GM23248 (cell line): ENCODE measurements around the gene PLEKHA5. TPM values are rescaled to one million over a fixed set of nuclear protein-coding genes. Genes with fewer than 3 reads are reported as not detected.

Source experiments
- DNase-seq: peaks from one replicate; pipeline ENCODE4 v3.0.0-alpha.2; 2015
- H2AFZ ChIP-seq: fragments of 200-600 bp; sonication (generic); 2 replicates; pipeline ENCODE4 v1.6.1; 2016; ENCODE audit warnings: antibody characterized with exemption
- H3F3A ChIP-seq: fragments of 200-600 bp; sonication (generic); 2 replicates; pipeline ENCODE4 v1.6.1; 2016; ENCODE audit warnings: mild to moderate bottlenecking, antibody characterized with exemption, mixed run types; ENCODE audit not compliant: insufficient read depth
- H3K27ac ChIP-seq: fragments of 200-600 bp; sonication (generic); 2 replicates; pipeline ENCODE4 v1.5.1; 2016; ENCODE audit warnings: mild to moderate bottlenecking
- H3K27me3 ChIP-seq: fragments of 200-600 bp; sonication (generic); replicated peaks from 2 replicates; pipeline ENCODE4 v1.6.1; 2016; ENCODE audit warnings: mild to moderate bottlenecking; ENCODE audit not compliant: insufficient read depth
- H3K36me3 ChIP-seq: fragments of 200-600 bp; sonication (generic); 2 replicates; pipeline ENCODE4 v1.6.1; 2016; ENCODE audit warnings: low read depth, mild to moderate bottlenecking
- H3K4me1 ChIP-seq: fragments of 200-600 bp; sonication (generic); 2 replicates; pipeline ENCODE4 v1.6.1; 2016; ENCODE audit warnings: mild to moderate bottlenecking; ENCODE audit not compliant: insufficient read depth
- H3K4me2 ChIP-seq: fragments of 200-600 bp; sonication (generic); one replicate; pipeline ENCODE4 v1.6.1; 2016; ENCODE audit warnings: mild to moderate bottlenecking; ENCODE audit not compliant: unreplicated experiment
- H3K4me3 ChIP-seq: fragments of 200-600 bp; sonication (generic); 2 replicates; pipeline ENCODE4 v1.5.1; 2016; ENCODE audit warnings: mild to moderate bottlenecking
- H3K79me2 ChIP-seq: fragments of 200-600 bp; sonication (generic); 2 replicates; pipeline ENCODE4 v1.6.1; 2016; ENCODE audit warnings: mild to moderate bottlenecking; ENCODE audit not compliant: insufficient read depth
- H3K9ac ChIP-seq: fragments of 200-600 bp; sonication (generic); 2 replicates; pipeline ENCODE4 v1.6.1; 2016; ENCODE audit warnings: mild to moderate bottlenecking
- H3K9me2 ChIP-seq: fragments of 200-600 bp; sonication (generic); 2 replicates; pipeline ENCODE4 v1.6.1; 2016; ENCODE audit warnings: mixed run types, mild to moderate bottlenecking, moderate library complexity; ENCODE audit not compliant: insufficient read depth
- H3K9me3 ChIP-seq: fragments of 200-600 bp; sonication (generic); one replicate; pipeline ENCODE4 v1.6.1; 2017; ENCODE audit warnings: low read depth
- H4K20me1 ChIP-seq: fragments of 200-600 bp; sonication (generic); 2 replicates; pipeline ENCODE4 v1.6.0; 2016; ENCODE audit not compliant: insufficient read depth
- EZH2 ChIP-seq: fragments of 200-600 bp; sonication (generic); IDR thresholded peaks from 2 replicates; pipeline ENCODE4 v1.6.1; 2018; ENCODE audit warnings: antibody characterized with exemption, mild to moderate bottlenecking; ENCODE audit not compliant: insufficient read depth, poor library complexity, severe bottlenecking
- EZH2phosphoT487 ChIP-seq: fragments of 200-600 bp; sonication (generic); IDR thresholded peaks from 2 replicates; pipeline ENCODE4 v1.6.1; 2018; ENCODE audit warnings: antibody characterized with exemption, moderate library complexity, mild to moderate bottlenecking, low read depth; ENCODE audit not compliant: insufficient read depth
- WGBS, 2 experiments: methylation state at CpG; one replicate each; pipeline ENCODE4 v1.1.6; 2015 to 2017; ENCODE audit warnings: low lambda C conversion rate in 2 of 2, low coverage in 1 of 2; ENCODE audit errors: missing lambda C conversion rate in 2 of 2; 5-methylcytosine and 5-hydroxymethylcytosine counted together
- in situ Hi-C: fragments of 300-500 bp; cut with MboI; formaldehyde crosslinking; loops from 2 replicates; pipeline ENCODE4 v1.15.0; 2020
- polyA plus RNA-seq: library from polyadenylated mRNA; unstranded; fragments of >200 nt; fragmentation: Nextera tagmentation; extraction: Ambion mirVana; gene quantifications from 2 replicates; pipeline ENCODE4 v1.2.1, GENCODE V29; 2016
- total RNA-seq: library from RNA; depleted of rRNA; stranded (reverse); fragments of >200 nt; shearing (Covaris generic); gene quantifications from 2 replicates; pipeline ENCODE4 v1.2.3, GENCODE V29; 2014

Gene PLEKHA5
- total and polyA plus RNA-seq, 2 experiments from 2014 or later: 10.0 to 12.1 TPM

- H3K9me2 ChIP-seq: no peaks in the 10 kb centered on the region
- H2AFZ ChIP-seq: no peak overlapping the region
- no peaks in the 10 kb centered on the region for H3K27me3 ChIP-seq
- no peak for DNase-seq
- H3K4me3 ChIP-seq: no peak overlapping the region
- no peaks in the 10 kb centered on the region for H3K79me2 ChIP-seq
- TF ChIP-seq EZH2 (no peak), EZH2phosphoT487 (no peak)
- H3K36me3 ChIP-seq: no peaks in the 10 kb centered on the region
- H3K9me3 ChIP-seq: no peaks in the 10 kb centered on the region
- H4K20me1 ChIP-seq: no peaks in the 10 kb centered on the region
- no peak overlapping the region for H3K27ac ChIP-seq
- 88 to 96% methylated on average over 1 of the region's 1 CpG for WGBS, 2 experiments
- no peak overlapping the region for H3K9ac ChIP-seq
- in situ Hi-C loops: no loop called here
- H3K4me1 ChIP-seq: peaks cover 12% of the 10 kb centered on the region
- peaks cover 11% of the 10 kb centered on the region; the same call in 1 of the 2 replicates for H3F3A ChIP-seq
- no peak overlapping the region for H3K4me2 ChIP-seq
Observed at GRCh38 chr12:19121449-19122018, 8.0 kb upstream of the PLEKHA5 start.

GRCh38 chr12:19125325-19125724 lies 4.2 kb upstream of the PLEKHA5 start:
- 84 to 86% methylated on average over 5 of the region's 5 CpGs for WGBS, 2 experiments
- Histone ChIP-seq H2AFZ (no peak overlapping the region), H3K9me3 (no peaks in the 10 kb centered on the region), H3K36me3 (no peaks in the 10 kb centered on the region), H3K4me2 (no peak overlapping the region), H4K20me1 (no peaks in the 10 kb centered on the region), H3K9me2 (no peaks in the 10 kb centered on the region), H3K27me3 (no peaks in the 10 kb centered on the region), H3K9ac (no peak overlapping the region), H3K4me3 (no peak overlapping the region), H3K79me2 (no peaks in the 10 kb centered on the region), H3K27ac (no peak overlapping the region), H3F3A (peaks cover 30% of the 10 kb centered on the region), H3K4me1 (peaks cover 12% of the 10 kb centered on the region)
- peak; percentile 66 for DNase-seq
- in situ Hi-C loops: no loop called here
- TF ChIP-seq EZH2phosphoT487 (no peak), EZH2 (no peak)

DNA sequence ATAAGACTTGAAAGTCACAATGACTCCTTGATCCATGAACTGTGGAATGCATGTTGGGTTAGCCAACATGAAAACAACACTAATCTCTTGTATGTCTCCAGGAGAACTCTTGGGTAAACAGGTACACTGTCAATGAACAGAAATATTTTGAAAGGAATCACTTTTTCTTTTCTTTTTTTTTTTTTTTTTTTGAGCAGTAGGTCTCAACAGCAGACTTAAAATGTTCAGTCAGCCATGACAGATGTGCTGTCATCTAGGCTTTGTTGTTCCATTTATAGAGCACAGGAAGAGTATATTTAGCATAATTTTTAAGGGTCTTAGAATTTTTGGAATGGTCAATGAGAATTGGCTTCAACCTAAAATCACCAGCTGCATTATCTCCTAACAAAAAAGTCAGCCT lies 2.3 kb upstream of the PLEKHA5 start:
- in situ Hi-C loops: no loop called here
- no peak for DNase-seq

DNA sequence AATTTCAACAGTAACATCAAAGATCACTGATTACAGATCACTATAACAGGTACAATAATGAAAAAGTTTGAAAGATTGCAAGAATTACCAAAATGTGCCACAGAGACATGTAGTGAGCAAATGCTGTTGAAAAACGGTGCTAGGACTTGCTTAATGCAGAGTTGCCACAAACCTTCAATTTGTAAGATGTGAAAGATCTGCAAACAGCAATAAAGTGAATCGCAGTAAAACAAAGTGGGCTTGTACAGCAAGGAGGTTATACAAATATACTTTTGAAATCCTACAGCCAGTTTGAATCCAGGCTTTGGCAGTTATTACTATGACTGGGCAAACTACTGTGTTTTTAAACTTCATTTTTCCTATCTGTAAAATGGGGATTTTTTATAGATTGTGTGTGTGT lies 1.0 kb upstream of the PLEKHA5 start:
- Histone ChIP-seq H3K27ac (peak overlapping the region; percentile 70; the same call in 1 of the 2 replicates), H3K27me3 (no peaks in the 10 kb centered on the region), H2AFZ (peak overlapping the region; percentile 91), H3K36me3 (no peaks in the 10 kb centered on the region), H3K4me2 (no peak overlapping the region), H3K4me3 (no peak overlapping the region), H3K4me1 (peaks cover 11% of the 10 kb centered on the region; the same call in 1 of the 2 replicates), H4K20me1 (no peaks in the 10 kb centered on the region), H3F3A (peaks cover 45% of the 10 kb centered on the region), H3K9me3 (no peaks in the 10 kb centered on the region), H3K9me2 (no peaks in the 10 kb centered on the region), H3K9ac (peak overlapping the region; percentile 72; the same call in 1 of the 2 replicates), H3K79me2 (peaks cover 21% of the 10 kb centered on the region)
- in situ Hi-C loops: no loop called here
- 72% methylated on average over 2 of the region's 2 CpGs for WGBS, 2 experiments
- DNase-seq: peak; percentile 13
- TF ChIP-seq EZH2: no peak
- no peak for TF ChIP-seq EZH2phosphoT487

More for the DNA sequence above, 2.3 kb upstream of the PLEKHA5 start:
- no peak overlapping the region for H2AFZ ChIP-seq
- peaks cover 9% of the 10 kb centered on the region for H3K79me2 ChIP-seq
- H3K4me1 ChIP-seq: peaks cover 10% of the 10 kb centered on the region; the same call in 1 of the 2 replicates
- H3K9me2 ChIP-seq: no peaks in the 10 kb centered on the region
- H3K27me3 ChIP-seq: no peaks in the 10 kb centered on the region
- TF ChIP-seq EZH2 (no peak), EZH2phosphoT487 (no peak)
- H3K4me2 ChIP-seq: no peak overlapping the region
- H3K4me3 ChIP-seq: no peak overlapping the region
- no peaks in the 10 kb centered on the region for H3K36me3 ChIP-seq
- H3F3A ChIP-seq: peaks cover 41% of the 10 kb centered on the region
- no peaks in the 10 kb centered on the region for H3K9me3 ChIP-seq
- H4K20me1 ChIP-seq: no peaks in the 10 kb centered on the region
- H3K9ac ChIP-seq: no peak overlapping the region
- no peak overlapping the region for H3K27ac ChIP-seq
